NCI-H2196 treated with DMSO at 0.1 percent for 48 hours (cell line): ENCODE results near the gene TMEM59.

ENCODE experiments used
- DNase-seq: peaks from one replicate; lab custom pipeline; 2025; ENCODE audit not compliant: unreplicated experiment; lab: John Stamatoyannopoulos, UW

Gene TMEM59

DNA sequence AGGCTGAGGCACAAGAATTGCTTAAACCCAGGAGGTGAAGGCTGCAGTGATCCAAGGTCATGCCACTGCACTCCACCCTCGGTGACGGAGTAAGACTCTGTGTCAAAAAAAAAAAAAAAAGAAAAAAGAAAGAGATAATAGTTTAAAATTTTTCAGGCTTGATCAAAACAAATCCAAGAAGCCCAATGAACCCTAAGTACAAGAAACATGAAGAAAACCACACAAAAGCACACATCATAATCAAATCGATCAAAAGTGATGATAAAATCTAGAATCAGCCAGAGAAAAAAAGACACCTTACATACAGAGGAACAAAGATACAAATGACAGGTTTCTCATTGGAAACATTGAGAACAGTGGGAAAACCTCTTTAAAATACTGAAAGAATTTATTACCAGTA lies 66.5 kb downstream of the TMEM59 start:
- no peak for DNase-seq

DNA sequence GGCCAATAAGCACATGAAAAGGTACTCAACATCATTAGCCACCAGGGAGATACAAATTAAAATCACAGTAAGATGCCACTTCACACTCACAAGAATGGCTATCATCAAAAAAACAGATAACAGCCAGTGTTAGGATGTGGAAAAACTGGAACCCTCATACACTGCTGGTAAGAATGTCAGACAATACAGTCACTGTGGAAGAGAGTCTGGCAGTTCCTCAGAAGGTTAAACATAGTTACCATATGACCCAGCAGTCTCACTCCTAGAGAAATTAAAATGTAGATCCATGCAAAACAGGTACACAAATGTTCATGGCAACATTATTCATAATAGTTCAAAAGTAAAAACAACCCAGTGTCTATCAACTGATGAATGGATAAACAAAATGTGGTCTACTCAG lies 68.3 kb downstream of the TMEM59 start:
- DNase-seq, result no peak

DNA sequence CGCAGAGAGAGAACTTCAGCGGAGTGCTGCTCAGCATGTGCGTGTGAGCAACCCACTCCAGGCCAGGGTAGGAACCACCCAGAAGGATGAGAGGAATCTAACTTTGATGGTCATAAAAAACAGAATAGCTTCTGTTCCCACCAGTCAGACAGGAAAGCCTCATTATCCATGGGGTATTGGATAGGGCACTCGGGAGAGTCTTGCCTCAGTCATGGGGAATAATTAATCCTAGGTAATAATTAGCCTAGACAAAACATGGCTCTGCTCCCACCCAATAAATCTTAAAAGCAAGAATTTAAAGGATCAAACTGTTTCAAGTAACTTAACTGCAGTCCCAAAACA lies 70.3 kb downstream of the TMEM59 start:
- no peak for DNase-seq

GRCh38 chr1:53982034-53982762 lies 70.8 kb downstream of the TMEM59 start:
- no peak for DNase-seq

DNA sequence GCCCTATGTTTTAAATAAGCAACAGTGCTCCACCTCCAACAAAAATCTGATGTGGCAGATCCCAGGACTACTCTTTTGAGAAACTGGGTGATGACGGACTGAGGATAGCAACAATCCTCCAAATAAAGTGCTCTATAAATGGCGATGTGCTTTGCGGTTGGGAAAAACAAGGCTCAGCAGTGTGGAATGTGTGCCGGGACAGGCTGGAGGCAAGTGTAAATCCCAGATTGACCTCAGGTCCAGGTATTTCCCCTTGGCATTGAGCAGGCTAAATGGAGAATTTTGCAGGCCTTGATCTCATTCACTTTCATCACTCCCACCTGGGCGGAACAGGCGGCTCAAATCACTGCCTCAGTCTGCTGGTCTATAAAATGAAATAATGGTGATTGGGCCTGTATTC lies 71.8 kb downstream of the TMEM59 start:
- DNase-seq, result no peak

- no peak for DNase-seq
These were observed 73.1 kb downstream of the TMEM59 start for GRCh38 chr1:53979712-53980450.
